Stimulated activated CD8-positive, alpha-beta memory T cell treated with anti-CD3 and anti-CD28 coated beads, Interleukin-2, amount 100 ng/mL, for 1 hour (primary cell): ENCODE measurements around the gene PRRX2.
"Not testable (repeated sequence)": the region's sequence is repeated elsewhere in the genome, so short reads cannot be mapped to it uniquely, and the experiment has no call there.

Experiments used
- DNase-seq, 2 donors: peaks; one replicate each; pipeline ENCODE4 v3.0.0-alpha.2; 2020; ENCODE audit warnings: low read depth in 2 of 2

PRRX2 gene

GRCh38 chr9:129759804-129760502, 94.5 kb downstream of the PRRX2 start:
- DNase-seq: no peak

- not testable (repeated sequence) for DNase-seq
These were observed 95.3 kb downstream of the PRRX2 start for GRCh38 chr9:129760784-129761183.

DNA sequence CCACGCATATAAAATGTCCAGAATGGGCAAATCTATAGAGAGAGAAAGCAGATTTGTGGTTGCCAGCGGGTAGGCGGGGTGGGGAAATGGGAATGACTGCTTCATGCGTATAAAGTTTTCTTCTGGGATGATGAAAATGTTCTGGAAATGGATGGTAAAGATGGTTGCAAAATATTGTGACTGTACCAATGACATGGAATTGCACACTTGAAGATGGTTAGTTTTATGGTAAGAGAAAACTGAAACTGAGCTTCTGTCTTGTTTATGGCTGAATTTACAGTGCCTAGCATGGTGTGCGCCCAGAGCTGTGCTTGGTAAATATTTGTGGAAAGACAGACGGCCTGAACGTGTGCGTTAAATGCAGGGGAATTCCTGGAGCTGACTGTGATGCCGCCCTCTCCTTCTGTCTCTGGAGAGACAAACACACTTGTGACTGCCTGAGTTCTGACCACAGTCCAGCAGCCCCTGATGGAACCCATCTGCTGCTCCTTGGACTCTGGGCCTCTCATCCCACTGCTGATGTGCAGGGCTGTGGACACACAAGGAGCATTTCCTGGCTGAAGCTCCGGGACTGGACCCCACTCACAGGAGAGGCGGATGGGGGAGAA, 96.0 kb downstream of the PRRX2 start:
- DNase-seq: no peak

DNA sequence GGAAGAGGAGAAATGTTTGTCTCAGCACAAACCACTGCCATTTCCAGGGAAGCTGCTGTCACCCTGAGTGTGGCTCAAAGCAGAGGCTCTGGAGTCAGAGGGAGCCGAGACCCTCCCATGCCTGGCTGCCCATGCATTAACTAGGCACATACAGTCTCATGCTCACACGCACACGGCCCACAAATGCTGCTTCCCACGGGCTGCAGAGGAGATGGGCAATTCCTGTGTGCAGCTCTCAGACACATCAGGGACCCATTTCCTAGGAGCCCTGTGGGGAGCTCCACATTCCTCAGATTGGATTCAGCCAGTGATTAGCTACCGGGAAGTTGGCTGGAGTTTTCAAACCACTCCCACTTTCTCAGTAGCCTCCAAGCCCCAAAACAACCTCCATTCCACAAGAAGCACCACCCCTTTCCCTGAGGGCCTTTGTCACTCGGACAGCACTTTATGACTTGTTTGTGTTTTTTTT, 96.5 kb downstream of the PRRX2 start:
- DNase-seq: no peak

GRCh38 chr9:129762370-129762984, 97.0 kb downstream of the PRRX2 start:
- not testable (repeated sequence) for DNase-seq

- no peak for DNase-seq
These were observed 97.8 kb downstream of the PRRX2 start for GRCh38 chr9:129762985-129763926.

GRCh38 chr9:129765764-129766317, 100.4 kb downstream of the PRRX2 start:
- no peak for DNase-seq

- DNase-seq: no peak
These were observed 103.0 kb downstream of the PRRX2 start for GRCh38 chr9:129768486-129768885.

DNA sequence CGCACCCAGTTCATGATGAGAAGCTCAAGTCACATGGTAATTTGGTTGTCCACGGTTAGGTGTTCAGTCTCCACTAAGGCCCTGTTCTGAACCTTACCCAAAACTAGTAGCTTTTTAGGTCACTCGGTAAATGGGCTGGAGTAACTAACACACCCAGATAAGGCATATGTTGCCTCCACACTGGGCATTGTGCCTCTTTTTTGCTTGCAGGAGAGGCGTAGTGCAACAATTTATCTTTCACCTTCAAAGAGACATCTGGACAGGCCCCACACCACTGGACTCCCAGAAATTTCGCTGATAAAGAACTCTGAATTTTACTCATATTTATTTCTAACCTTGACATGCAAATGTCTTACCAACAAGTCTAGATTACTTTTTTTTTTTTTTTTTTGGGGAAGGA, 104.2 kb downstream of the PRRX2 start:
- DNase-seq: no peak

GRCh38 chr9:129770741-129771140, 105.3 kb downstream of the PRRX2 start:
- DNase-seq: no peak
